NCI-H1436 (cell line): ENCODE data around the gene CSNK2B.
"Not testable (repeated sequence)": the region's sequence is repeated elsewhere in the genome, so short reads cannot be mapped to it uniquely, and the experiment has no call there.

Source experiments
- DNase-seq: peaks from one replicate; lab custom pipeline; 2025; lab: John Stamatoyannopoulos, UW

CSNK2B gene

GRCh38 chr6:31687860-31688693 lies 22.2 kb downstream of the CSNK2B start:
- no peak for DNase-seq

- DNase-seq = no peak
Measured at GRCh38 chr6:31689249-31690110, 23.6 kb downstream of the CSNK2B start.

GRCh38 chr6:31690231-31691077 lies 24.6 kb downstream of the CSNK2B start:
- no peak for DNase-seq

GRCh38 chr6:31691078-31691463 lies 25.2 kb downstream of the CSNK2B start:
- DNase-seq = no peak

- no peak for DNase-seq
Measured at GRCh38 chr6:31691564-31692108, 25.8 kb downstream of the CSNK2B start.

- no peak for DNase-seq
Measured at GRCh38 chr6:31692353-31692752, 26.5 kb downstream of the CSNK2B start.

- DNase-seq = no peak
Measured at GRCh38 chr6:31692886-31693285, 27.0 kb downstream of the CSNK2B start.

- DNase-seq = no peak
Measured at GRCh38 chr6:31693535-31693934, 27.7 kb downstream of the CSNK2B start.

GRCh38 chr6:31697555-31697954 lies 31.7 kb downstream of the CSNK2B start:
- no peak for DNase-seq

- no peak for DNase-seq
Measured at GRCh38 chr6:31700740-31701401, 35.0 kb downstream of the CSNK2B start.

GRCh38 chr6:31701666-31702404 lies 36.0 kb downstream of the CSNK2B start:
- DNase-seq = peak; percentile 41

- DNase-seq = no peak
Measured at GRCh38 chr6:31702405-31702818, 36.5 kb downstream of the CSNK2B start.

- DNase-seq = peak; percentile 95
Measured at GRCh38 chr6:31702819-31703716, 37.2 kb downstream of the CSNK2B start, which contains the start of gene ABHD16A. ABHD16A (minus strand) TSS chr6:31703324; CDS start chr6:31703281, 43 bp downstream.

GRCh38 chr6:31705931-31706330 lies 40.1 kb downstream of the CSNK2B start:
- no peak for DNase-seq

- DNase-seq = no peak
Measured at GRCh38 chr6:31706599-31706998, 40.7 kb downstream of the CSNK2B start, which contains the start of gene LY6G6F. LY6G6F (plus strand) TSS chr6:31706866; CDS start chr6:31706907, 41 bp downstream.

GRCh38 chr6:31707701-31708100 lies 41.8 kb downstream of the CSNK2B start:
- DNase-seq = no peak

GRCh38 chr6:31708224-31708623 lies 42.3 kb downstream of the CSNK2B start:
- DNase-seq = no peak

GRCh38 chr6:31709157-31709556 lies 43.3 kb downstream of the CSNK2B start:
- DNase-seq = not testable (repeated sequence)

- no peak for DNase-seq
Measured at GRCh38 chr6:31710523-31711219, 44.8 kb downstream of the CSNK2B start.
